ENCODE data around the gene ZNF627. TPM values are rescaled to one million over a fixed set of nuclear protein-coding genes. Genes with fewer than 3 reads are reported as not detected.
A peak's percentile ranks its signal among the peaks of the same experiment; 100 is the strongest.

The ZNF627 gene
- 21.6 and 26.1 TPM in 2 replicates for total RNA-seq (ENCODE audit: low replicate concordance)
- long read RNA-seq, transcript ZNF627-201 (4 exons, 2,840 nt): major isoform, 140 of 155 reads
- long read RNA-seq, partial matches to known transcripts: 2 of 155 reads
- long read RNA-seq, other reads (novel, unspliced or antisense): 9 of 155 reads

GRCh38 chr19:11597202-11598102, at the start of gene ZNF627:
Gene ZNF627 (plus strand): TSS chr19:11597483. CDS start chr19:11597628, 145 bp downstream.
- Mint-ChIP-seq H3K36me3 (peaks cover 32% of the 10 kb centered on the region), H3K9me3 (peaks cover 9% of the 10 kb centered on the region), H3K27me3 (no peaks in the 10 kb centered on the region), H3K4me1 (ENCODE audit: unreplicated experiment) (peaks cover 13% of the 10 kb centered on the region), H3K27ac (peak within 1 kb of the TSS; percentile 96), H3K4me3 (peak within 1 kb of the TSS; percentile 97)
- TF ChIP-seq CTCF (conservative IDR thresholded peaks at IDR 0.05): peak; percentile 50
- peak; percentile 98 for DNase-seq (ENCODE audit: extremely low spot score, unreplicated experiment)

GRCh38 chr19:11547929-11548700, 49.2 kb upstream of the ZNF627 start:
- Mint-ChIP-seq H3K27me3 (peaks cover 3% of the 10 kb centered on the region), H3K27ac (no peak overlapping the region), H3K4me1 (ENCODE audit: unreplicated experiment) (no peaks in the 10 kb centered on the region), H3K9me3 (no peaks in the 10 kb centered on the region), H3K4me3 (no peak overlapping the region), H3K36me3 (no peaks in the 10 kb centered on the region)
- no peak for DNase-seq (ENCODE audit: extremely low spot score, unreplicated experiment)
- no peak for TF ChIP-seq CTCF (conservative IDR thresholded peaks at IDR 0.05)

DNA sequence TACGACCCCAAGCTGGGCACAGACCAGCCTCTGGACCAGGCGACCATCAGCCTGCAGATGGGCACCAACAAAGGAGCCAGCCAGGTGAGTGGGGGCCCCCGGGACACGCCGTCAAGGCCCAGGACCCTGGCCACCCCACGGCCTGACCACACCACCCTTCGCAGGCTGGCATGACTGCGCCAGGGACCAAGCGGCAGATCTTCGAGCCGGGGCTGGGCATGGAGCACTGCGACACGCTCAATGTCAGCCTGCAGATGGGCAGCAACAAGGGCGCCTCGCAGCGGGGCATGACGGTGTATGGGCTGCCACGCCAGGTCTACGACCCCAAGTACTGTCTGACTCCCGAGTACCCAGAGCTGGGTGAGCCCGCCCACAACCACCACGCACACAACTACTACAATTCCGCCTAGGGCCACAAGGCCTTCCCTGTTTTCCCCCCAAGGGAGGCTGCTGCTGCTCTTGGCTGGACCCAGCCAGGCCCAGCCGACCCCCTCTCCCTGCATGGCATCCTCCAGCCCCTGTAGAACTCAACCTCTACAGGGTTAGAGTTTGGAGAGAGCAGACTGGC, 47.8 kb upstream of the ZNF627 start:
- H3K4me3 Mint-ChIP-seq: no peak overlapping the region
- no peak for TF ChIP-seq CTCF (conservative IDR thresholded peaks at IDR 0.05)
- no peaks in the 10 kb centered on the region for H3K9me3 Mint-ChIP-seq
- peaks cover 3% of the 10 kb centered on the region for H3K27me3 Mint-ChIP-seq
- no peak for DNase-seq (ENCODE audit: extremely low spot score, unreplicated experiment)
- no peak overlapping the region for H3K27ac Mint-ChIP-seq
- H3K4me1 Mint-ChIP-seq (ENCODE audit: unreplicated experiment): no peaks in the 10 kb centered on the region
- no peaks in the 10 kb centered on the region for H3K36me3 Mint-ChIP-seq

DNA sequence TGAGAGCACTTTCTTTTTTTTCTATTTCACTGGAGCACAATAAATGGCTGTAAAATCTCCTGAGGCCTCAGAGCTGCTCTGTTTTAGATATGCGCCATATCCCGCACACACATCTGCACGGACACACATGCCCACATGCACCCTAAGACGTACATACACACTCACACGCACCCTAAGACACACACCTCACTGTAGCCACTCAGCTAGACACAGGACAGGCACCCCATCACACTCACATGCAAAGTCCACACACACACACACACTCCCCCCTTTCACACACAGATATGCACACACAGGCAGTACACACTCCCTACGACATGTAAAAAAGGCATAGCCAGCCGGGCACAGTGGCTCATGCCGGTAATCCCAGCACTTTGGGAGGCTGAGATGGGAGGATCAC, 47.0 kb upstream of the ZNF627 start:
- Mint-ChIP-seq H3K4me3 (no peak overlapping the region), H3K9me3 (no peaks in the 10 kb centered on the region), H3K4me1 (ENCODE audit: unreplicated experiment) (no peaks in the 10 kb centered on the region), H3K27me3 (no peaks in the 10 kb centered on the region), H3K36me3 (no peaks in the 10 kb centered on the region), H3K27ac (peak overlapping the region; percentile 63)
- TF ChIP-seq CTCF (conservative IDR thresholded peaks at IDR 0.05): no peak
- DNase-seq (ENCODE audit: extremely low spot score, unreplicated experiment): no peak

DNA sequence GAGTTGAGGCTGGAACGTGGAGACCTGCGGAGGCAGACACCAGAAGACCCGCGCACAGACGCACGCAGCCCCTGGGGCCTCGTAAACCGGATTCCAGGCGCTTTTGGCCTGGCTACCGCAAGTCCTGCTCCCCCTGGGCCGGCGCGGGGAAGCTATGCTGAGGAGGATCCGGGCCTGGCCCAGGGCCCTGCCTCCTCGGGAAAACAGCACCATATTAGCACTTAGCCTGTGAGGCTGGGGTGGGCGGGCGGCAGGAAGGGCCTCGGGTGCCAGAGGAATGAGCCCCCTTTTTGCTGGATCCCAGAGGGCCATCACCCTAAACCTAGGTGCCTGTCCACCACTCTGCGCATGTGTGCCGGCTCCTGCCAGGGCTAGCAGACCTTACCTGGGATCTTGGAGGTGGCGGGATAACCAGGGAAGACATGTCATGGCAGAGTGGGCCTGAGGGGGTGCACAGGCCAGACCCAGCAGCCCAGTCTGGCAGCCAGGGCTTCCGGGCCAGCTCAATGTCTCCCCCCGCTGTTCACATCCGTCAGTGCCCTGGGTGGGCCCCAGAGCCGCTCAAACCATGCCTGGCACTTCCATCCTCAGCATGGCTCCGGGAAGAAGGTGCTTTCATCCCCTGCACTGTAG, 45.6 kb upstream of the ZNF627 start:
- no peak for DNase-seq (ENCODE audit: extremely low spot score, unreplicated experiment)
- H3K36me3 Mint-ChIP-seq: peaks cover 4% of the 10 kb centered on the region
- peaks cover 3% of the 10 kb centered on the region for H3K4me1 Mint-ChIP-seq (ENCODE audit: unreplicated experiment)
- no peaks in the 10 kb centered on the region for H3K9me3 Mint-ChIP-seq
- H3K4me3 Mint-ChIP-seq: no peak overlapping the region
- peak; percentile 59 for TF ChIP-seq CTCF (conservative IDR thresholded peaks at IDR 0.05)
- no peaks in the 10 kb centered on the region for H3K27me3 Mint-ChIP-seq
- H3K27ac Mint-ChIP-seq: no peak overlapping the region
